ENCODE results near the gene SCGB2B2.

SCGB2B2 gene

DNA sequence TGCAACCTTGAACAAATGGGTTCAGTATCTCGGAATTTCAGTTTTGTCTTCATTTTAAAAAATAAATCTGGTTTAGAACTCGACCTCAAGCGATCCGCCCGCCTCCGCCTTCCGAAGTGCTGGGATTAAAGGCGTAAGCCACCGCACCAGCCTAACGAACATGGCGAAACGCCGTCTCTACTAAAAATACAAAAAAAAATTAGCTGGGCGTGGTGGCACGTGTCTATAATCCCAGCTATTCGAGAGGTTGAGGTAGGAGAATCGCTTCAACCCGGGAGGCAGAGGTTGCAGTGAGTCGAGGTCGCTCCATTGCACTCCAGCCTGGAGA, 1.1 kb upstream of the SCGB2B2 start:
- peak overlapping the region; percentile 56 for H3K4me3 ChIP-seq (ENCODE audit: low read depth, low read length)
- no peak for DNase-seq
- no peaks in the 10 kb centered on the region for H3K9me3 ChIP-seq (ENCODE audit: severe bottlenecking)
- H3K27me3 ChIP-seq (ENCODE audit: insufficient read depth, low read depth, severe bottlenecking): no peaks in the 10 kb centered on the region
- H3K36me3 ChIP-seq: peaks cover 38% of the 10 kb centered on the region
- TF ChIP-seq, protein P1, sequence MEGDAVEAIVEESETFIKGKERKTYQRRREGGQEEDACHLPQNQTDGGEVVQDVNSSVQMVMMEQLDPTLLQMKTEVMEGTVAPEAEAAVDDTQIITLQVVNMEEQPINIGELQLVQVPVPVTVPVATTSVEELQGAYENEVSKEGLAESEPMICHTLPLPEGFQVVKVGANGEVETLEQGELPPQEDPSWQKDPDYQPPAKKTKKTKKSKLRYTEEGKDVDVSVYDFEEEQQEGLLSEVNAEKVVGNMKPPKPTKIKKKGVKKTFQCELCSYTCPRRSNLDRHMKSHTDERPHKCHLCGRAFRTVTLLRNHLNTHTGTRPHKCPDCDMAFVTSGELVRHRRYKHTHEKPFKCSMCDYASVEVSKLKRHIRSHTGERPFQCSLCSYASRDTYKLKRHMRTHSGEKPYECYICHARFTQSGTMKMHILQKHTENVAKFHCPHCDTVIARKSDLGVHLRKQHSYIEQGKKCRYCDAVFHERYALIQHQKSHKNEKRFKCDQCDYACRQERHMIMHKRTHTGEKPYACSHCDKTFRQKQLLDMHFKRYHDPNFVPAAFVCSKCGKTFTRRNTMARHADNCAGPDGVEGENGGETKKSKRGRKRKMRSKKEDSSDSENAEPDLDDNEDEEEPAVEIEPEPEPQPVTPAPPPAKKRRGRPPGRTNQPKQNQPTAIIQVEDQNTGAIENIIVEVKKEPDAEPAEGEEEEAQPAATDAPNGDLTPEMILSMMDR (IDR thresholded peaks at IDR 0.05; ENCODE audit: low read depth, low read length): no peak
- H3K27ac ChIP-seq: peak overlapping the region; percentile 97

DNA sequence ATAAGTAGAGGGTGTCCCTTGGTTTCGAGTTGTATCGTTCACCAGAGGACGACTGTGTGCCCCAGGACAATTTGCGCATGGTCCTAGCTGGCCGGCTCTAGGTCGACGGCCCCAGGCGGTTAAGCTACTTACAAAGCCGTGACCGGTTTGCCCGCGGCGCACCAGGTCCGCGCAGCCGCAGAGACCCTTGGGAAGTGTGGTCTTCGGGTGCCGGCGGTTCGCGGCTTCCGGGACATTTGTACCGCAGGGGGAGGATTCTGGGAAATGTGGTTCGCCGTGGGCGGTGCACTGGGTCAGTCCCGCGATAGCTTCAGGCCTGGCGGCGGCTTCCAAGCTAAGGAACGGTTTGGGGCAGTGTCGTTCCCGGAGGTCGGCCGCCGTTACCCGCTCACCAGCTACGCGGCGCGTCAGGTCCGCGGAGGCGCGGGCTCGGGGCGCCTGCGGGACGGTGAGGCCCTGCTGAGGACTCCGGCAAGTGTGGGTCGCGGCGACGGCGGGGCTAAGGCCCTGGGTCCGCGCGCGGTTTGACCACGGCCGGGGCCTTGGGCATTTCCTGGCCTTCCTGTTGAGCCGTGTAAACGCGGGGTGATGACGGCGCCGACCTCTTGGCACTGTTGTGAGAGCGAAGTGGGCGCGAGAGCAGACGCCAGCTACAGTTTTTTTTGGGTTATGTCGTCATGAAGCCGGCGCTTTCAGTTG, 576 bp upstream of the SCGB2B2 start, which contains the start of gene ZNF302:
ZNF302 (plus strand) TSS at position 293 of the 699 bp plus-strand sequence. CDS start 1,127 bp downstream, outside the sequence.
- Histone ChIP-seq H3K9me3 (ENCODE audit: severe bottlenecking) (no peaks in the 10 kb centered on the region), H3K36me3 (peaks cover 37% of the 10 kb centered on the region), H3K4me3 (ENCODE audit: low read depth, low read length) (peak within 1 kb of the TSS; percentile 56), H3K27ac (peak within 1 kb of the TSS; percentile 97), H3K27me3 (ENCODE audit: insufficient read depth, low read depth, severe bottlenecking) (no peaks in the 10 kb centered on the region)
- DNase-seq: peak; percentile 97
- TF ChIP-seq, protein P1 (IDR thresholded peaks at IDR 0.05; ENCODE audit: low read depth, low read length): no peak

DNA sequence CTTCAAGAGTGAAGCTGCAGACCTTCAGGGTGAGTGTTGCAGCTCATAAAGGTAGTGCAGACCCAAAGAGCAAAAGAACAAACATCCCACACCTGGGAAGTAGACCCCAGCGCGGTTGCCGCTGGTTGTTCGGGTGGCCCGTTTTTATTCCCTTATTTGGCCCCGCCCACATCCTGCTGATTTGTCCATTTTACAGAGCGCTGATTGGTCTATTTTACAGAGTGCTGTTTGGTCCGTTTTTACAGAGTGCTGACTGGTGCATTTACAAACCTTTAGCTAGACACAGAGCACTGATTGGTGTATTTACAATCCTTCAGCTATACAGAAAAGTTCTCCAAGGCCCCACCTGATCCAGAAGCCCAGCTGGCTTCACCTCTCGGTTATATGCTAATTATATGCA, 1.0 kb downstream of the SCGB2B2 start:
- TF ChIP-seq, protein P1 (IDR thresholded peaks at IDR 0.05; ENCODE audit: low read depth, low read length): no peak
- DNase-seq: no peak
- Histone ChIP-seq H3K27me3 (ENCODE audit: insufficient read depth, low read depth, severe bottlenecking) (no peaks in the 10 kb centered on the region), H3K36me3 (peaks cover 22% of the 10 kb centered on the region), H3K4me3 (ENCODE audit: low read depth, low read length) (no peak overlapping the region), H3K27ac (no peak overlapping the region), H3K9me3 (ENCODE audit: severe bottlenecking) (no peaks in the 10 kb centered on the region)

DNA sequence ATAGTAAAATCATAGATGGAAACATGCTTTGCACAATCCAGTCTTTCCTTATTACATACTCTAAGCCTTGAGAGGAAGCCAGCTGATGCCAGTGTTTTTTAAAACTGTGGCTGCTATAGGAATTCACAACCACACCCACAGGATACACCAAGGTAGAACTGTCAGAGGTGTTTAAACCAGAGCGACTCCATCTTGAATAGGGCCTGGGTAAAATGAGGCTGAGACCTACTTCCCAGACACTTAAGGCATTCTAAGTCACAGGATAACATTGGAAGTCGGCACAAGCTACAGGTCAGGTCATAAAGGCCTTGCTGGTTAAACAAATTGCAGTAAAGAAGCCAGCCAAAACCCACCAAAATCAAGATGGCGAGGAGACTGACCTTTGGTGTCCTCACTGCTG, 1.7 kb downstream of the SCGB2B2 start:
- Histone ChIP-seq H3K27ac (no peak overlapping the region), H3K36me3 (peaks cover 15% of the 10 kb centered on the region), H3K4me3 (ENCODE audit: low read depth, low read length) (no peak overlapping the region), H3K27me3 (ENCODE audit: insufficient read depth, low read depth, severe bottlenecking) (no peaks in the 10 kb centered on the region), H3K9me3 (ENCODE audit: severe bottlenecking) (no peaks in the 10 kb centered on the region)
- no peak for DNase-seq
- TF ChIP-seq, protein P1 (IDR thresholded peaks at IDR 0.05; ENCODE audit: low read depth, low read length): no peak

DNA sequence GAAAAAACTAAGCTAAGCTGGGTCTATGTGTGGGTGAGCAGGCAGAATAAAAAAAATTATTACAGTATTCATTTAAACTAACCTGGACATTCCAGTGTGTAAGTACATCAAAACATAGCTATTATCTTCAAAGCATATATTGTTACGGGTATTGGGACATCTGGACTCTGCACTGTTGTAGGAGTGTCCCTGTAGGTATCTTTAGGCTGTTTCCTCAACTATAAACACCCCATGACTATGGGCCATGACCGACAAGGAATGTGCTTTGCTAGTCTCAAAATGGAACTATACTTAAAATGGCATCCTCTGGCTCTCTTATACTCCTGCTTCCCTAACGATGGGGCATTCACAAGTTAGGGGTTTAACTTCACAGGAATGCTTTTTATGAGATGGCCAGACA, 3.4 kb downstream of the SCGB2B2 start:
- TF ChIP-seq, protein P1 (IDR thresholded peaks at IDR 0.05; ENCODE audit: low read depth, low read length): no peak
- no peaks in the 10 kb centered on the region for H3K9me3 ChIP-seq (ENCODE audit: severe bottlenecking)
- no peak for DNase-seq
- no peaks in the 10 kb centered on the region for H3K27me3 ChIP-seq (ENCODE audit: insufficient read depth, low read depth, severe bottlenecking)
- H3K4me3 ChIP-seq (ENCODE audit: low read depth, low read length): no peak overlapping the region
- no peak overlapping the region for H3K27ac ChIP-seq
- no peaks in the 10 kb centered on the region; the same call in 1 of the 2 replicates for H3K36me3 ChIP-seq

DNA sequence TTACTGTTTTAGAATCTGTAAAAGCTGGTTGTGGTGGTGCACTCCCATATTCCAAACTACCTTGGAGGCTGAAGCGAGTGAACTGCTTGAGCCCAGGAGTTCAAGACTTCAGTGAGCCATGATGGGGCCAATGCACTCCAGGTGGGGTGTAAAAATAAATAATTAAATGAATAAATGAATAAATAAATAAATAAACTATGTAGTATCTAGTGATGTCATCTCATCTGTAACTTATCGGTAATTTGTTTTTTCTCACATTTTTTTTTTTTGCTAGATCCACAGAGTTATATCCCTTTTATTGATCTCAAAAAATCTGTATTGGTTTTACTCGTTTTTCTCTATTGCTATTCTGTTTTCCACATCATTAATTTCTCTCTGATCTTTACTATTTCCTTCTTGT, 5.0 kb downstream of the SCGB2B2 start:
- no peak overlapping the region for H3K27ac ChIP-seq
- H3K4me3 ChIP-seq (ENCODE audit: low read depth, low read length): no peak overlapping the region
- no peak for DNase-seq
- TF ChIP-seq, protein P1 (IDR thresholded peaks at IDR 0.05; ENCODE audit: low read depth, low read length): no peak
- H3K9me3 ChIP-seq (ENCODE audit: severe bottlenecking): no peaks in the 10 kb centered on the region
- no peaks in the 10 kb centered on the region for H3K36me3 ChIP-seq
- no peaks in the 10 kb centered on the region for H3K27me3 ChIP-seq (ENCODE audit: insufficient read depth, low read depth, severe bottlenecking)

Data from WERI-Rb-1 (cell line).